ENCODE data around the gene RANBP3.

DNA sequence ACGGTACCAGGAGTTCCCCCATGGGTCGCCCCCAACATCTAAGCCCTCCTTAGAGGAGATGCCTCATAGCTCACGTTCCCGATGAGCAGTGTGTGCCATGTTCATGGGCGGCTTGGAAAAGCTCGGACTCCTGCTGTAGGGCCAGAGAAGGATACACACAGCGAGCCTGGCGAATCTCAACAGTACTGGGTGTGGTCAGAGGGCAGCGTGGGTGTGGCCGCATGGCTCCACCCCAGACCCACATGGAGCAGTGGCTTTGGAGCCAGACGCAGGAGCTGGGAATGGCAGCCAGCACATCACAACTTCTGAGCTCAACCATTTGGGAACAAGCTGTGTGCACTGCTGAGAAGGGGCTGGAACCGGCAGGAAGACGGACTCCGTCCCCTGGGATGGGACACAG is 48.3 kb downstream of the RANBP3 start:
- no peak for TF ChIP-seq CTCF (IDR thresholded peaks at IDR 0.05)
- no peak for TF ChIP-seq POLR2A (IDR thresholded peaks at IDR 0.05)
